Esophagus muscularis mucosa (tissue), 4 donors: Measurements from ENCODE around the gene NDC80.

Experiments
- EP300 ChIP-seq: sonication (generic); formaldehyde crosslinking; IDR thresholded peaks from one replicate; pipeline ENCODE4 v1.6.1; 2017; ENCODE audit warnings: antibody characterized with exemption
- POLR2A ChIP-seq: fragments of 450-650 bp; IDR thresholded peaks from one replicate; pipeline ENCODE4 v1.6.1; 2017; ENCODE audit warnings: antibody characterized with exemption, moderate library complexity, mild to moderate bottlenecking, low read depth
- POLR2AphosphoS5 ChIP-seq, 2 donors: sonication (generic); formaldehyde crosslinking; IDR thresholded peaks; one replicate each; pipeline ENCODE4 v1.6.1; 2017; ENCODE audit warnings: antibody characterized with exemption in 2 of 2
- TF ChIP-seq, protein P1 (sequence below), 3 experiments: fragments of 200-600 bp in 2 of 3; fragments of 450-650 bp in 1 of 3; sonication (generic) in 2 of 3; IDR thresholded peaks; one replicate each; pipeline ENCODE4 v1.5.1; 2017 to 2019; ENCODE audit warnings: antibody characterized with exemption in 3 of 3, mild to moderate bottlenecking in 2 of 3, moderate library complexity in 1 of 3

DNA sequence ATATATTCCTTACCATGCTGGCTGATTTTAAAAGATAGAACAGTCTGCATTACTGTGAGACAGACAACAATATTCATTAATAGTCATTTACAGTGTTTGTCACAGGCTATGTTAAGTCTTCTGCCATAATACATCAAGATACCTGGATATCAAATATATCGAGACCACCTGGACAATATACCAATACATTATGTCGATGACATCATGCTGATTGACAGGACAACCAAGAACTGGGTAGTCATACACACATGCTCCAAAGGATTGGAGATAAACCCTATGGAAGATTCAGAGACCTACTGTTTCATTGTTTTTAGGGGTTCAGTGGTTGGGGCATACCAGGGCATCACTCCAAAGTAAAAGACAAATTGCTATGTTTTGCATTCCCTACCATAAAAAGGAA is 57.6 kb downstream of the NDC80 start:
- TF ChIP-seq, protein P1, sequence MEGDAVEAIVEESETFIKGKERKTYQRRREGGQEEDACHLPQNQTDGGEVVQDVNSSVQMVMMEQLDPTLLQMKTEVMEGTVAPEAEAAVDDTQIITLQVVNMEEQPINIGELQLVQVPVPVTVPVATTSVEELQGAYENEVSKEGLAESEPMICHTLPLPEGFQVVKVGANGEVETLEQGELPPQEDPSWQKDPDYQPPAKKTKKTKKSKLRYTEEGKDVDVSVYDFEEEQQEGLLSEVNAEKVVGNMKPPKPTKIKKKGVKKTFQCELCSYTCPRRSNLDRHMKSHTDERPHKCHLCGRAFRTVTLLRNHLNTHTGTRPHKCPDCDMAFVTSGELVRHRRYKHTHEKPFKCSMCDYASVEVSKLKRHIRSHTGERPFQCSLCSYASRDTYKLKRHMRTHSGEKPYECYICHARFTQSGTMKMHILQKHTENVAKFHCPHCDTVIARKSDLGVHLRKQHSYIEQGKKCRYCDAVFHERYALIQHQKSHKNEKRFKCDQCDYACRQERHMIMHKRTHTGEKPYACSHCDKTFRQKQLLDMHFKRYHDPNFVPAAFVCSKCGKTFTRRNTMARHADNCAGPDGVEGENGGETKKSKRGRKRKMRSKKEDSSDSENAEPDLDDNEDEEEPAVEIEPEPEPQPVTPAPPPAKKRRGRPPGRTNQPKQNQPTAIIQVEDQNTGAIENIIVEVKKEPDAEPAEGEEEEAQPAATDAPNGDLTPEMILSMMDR (IDR thresholded peaks at IDR 0.05): no peak
- TF ChIP-seq POLR2A (no peak), EP300 (no peak), POLR2AphosphoS5 (IDR thresholded peaks at IDR 0.05) (no peak)
